ENCODE data around the gene FAM89B. TPM values are rescaled to one million over a fixed set of nuclear protein-coding genes. Genes with fewer than 3 reads are reported as not detected.
A peak's percentile ranks its signal among the peaks of the same experiment; 100 is the strongest.

The FAM89B gene
- total RNA-seq, 3 donors from 2014 or later, result 26.4 to 61.2 (median 28.5) TPM

DNA sequence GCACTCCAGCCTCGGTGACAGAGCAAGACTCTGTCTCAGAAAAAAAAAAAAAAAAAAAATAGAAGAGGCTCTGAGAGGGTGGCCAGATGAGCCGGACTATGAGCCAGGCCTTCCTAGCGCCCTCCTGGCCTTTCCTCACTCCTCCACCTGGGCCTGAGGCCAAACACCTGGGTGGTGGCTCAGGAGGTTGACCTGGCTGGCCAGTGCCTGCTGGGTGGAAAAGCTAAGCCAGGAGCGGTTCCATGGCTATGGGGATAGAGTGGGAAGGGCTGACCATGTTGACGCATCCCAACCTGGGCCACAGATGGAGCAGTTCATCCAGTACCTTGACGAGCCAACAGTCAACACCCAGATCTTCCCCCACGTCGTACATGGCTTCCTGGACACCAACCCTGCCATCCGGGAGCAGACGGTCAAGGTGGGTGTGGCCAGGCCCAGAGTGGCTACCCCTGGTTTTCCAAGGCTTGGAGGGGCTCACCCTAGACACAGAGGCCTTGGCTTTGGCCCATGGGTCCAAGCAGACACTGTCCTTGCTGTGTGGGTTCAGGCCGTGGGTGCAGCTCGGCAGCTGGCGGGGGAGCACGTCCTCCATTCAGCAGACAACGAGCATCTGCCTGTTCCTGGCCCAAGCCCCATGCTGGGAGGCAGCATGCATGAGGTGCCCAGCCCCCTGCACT lies 39.8 kb upstream of the FAM89B start:
- Histone ChIP-seq H3K36me3 (ENCODE audit: low read depth) (peaks cover 12% of the 10 kb centered on the region), H3K4me1 (ENCODE audit: low read depth) (no peaks in the 10 kb centered on the region), H3K4me3 (no peak overlapping the region), H3K9me3 (no peaks in the 10 kb centered on the region)
- ATAC-seq (no peak), DNase-seq (no peak)
- intact Hi-C loops (cut with DNase I, micrococcal nuclease), result loop anchor here in 1 of 2 donors (10.0 kb wide), 1 partner anchor 62 kb away; the partner anchor contains the start of gene KCNK7
- TF ChIP-seq CTCF (IDR thresholded peaks at IDR 0.05), result no peak

DNA sequence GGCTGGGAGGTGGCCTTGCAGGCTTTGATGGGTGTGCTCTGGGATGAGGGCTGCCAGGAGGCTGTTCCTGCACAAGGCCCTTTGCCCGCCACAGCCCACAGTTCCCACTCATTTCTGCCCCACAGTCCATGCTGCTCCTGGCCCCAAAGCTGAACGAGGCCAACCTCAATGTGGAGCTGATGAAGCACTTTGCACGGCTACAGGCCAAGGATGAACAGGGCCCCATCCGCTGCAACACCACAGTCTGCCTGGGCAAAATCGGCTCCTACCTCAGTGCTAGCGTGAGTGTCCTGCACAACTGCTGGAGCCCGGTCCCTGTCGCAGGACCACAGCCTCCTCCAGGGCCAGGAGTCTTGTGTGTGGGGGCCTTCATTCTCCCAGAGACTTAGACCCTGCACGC lies 37.2 kb upstream of the FAM89B start:
- Histone ChIP-seq H3K4me3 (no peak overlapping the region), H3K36me3 (ENCODE audit: low read depth) (peaks cover 12% of the 10 kb centered on the region), H3K4me1 (ENCODE audit: low read depth) (peaks cover 8% of the 10 kb centered on the region), H3K9me3 (no peaks in the 10 kb centered on the region)
- TF ChIP-seq CTCF (IDR thresholded peaks at IDR 0.05), result no peak
- ATAC-seq, result no peak
- intact Hi-C loops (cut with DNase I, micrococcal nuclease), result loop anchor here in 1 of 2 donors (10.0 kb wide), 1 partner anchor 60 kb away; the partner anchor contains the start of gene KCNK7
- DNase-seq, result no peak

GRCh38 chr11:65536412-65537295 lies 35.7 kb upstream of the FAM89B start:
- no peak for DNase-seq
- ATAC-seq, result no peak
- Histone ChIP-seq H3K4me1 (ENCODE audit: low read depth) (peaks cover 17% of the 10 kb centered on the region), H3K4me3 (no peak overlapping the region), H3K36me3 (ENCODE audit: low read depth) (peaks cover 4% of the 10 kb centered on the region), H3K9me3 (no peaks in the 10 kb centered on the region)
- intact Hi-C loops (cut with DNase I, micrococcal nuclease), result loop anchor here in 1 of 2 donors (10.0 kb wide), 1 partner anchor 58 kb away; the partner anchor contains the start of gene KCNK7
- no peak for TF ChIP-seq CTCF (IDR thresholded peaks at IDR 0.05)

DNA sequence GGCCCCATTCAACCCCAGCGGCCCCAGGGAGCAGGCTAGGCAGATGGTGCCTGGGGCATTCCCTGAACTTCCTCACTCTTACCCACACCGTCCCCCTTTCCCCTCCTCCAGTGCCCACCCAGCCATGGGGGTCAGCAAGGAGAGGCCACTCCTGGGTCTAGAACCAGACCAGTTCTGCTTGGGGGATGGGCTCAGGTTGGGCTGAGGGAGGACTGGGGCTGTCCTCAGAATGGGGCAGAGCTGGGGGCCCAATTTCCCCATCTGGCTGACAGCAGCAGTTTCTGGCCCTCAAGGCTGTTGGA lies 35.1 kb upstream of the FAM89B start:
- H3K4me1 ChIP-seq (ENCODE audit: low read depth), result peaks cover 17% of the 10 kb centered on the region
- no peak for DNase-seq
- no peak for ATAC-seq
- intact Hi-C loops (cut with DNase I, micrococcal nuclease), result loop anchor here in 1 of 2 donors (10.0 kb wide), 1 partner anchor 58 kb away; the partner anchor contains the start of gene KCNK7
- peaks cover 4% of the 10 kb centered on the region for H3K36me3 ChIP-seq (ENCODE audit: low read depth)
- H3K9me3 ChIP-seq, result no peaks in the 10 kb centered on the region
- no peak overlapping the region for H3K4me3 ChIP-seq
- no peak for TF ChIP-seq CTCF (IDR thresholded peaks at IDR 0.05)

- Histone ChIP-seq H3K36me3 (ENCODE audit: low read depth) (peaks cover under 1% of the 10 kb centered on the region), H3K4me1 (ENCODE audit: low read depth) (peaks cover 17% of the 10 kb centered on the region), H3K9me3 (no peaks in the 10 kb centered on the region), H3K4me3 (no peak overlapping the region)
- no peak for ATAC-seq
- peak in 1 of 3 donors; percentile 56 for DNase-seq
- no peak for TF ChIP-seq CTCF (IDR thresholded peaks at IDR 0.05)
- intact Hi-C loops (cut with DNase I, micrococcal nuclease), result loop anchor here in 1 of 2 donors (10.0 kb wide), 1 partner anchor 57 kb away; the partner anchor contains the start of gene KCNK7
These were observed 34.6 kb upstream of the FAM89B start for GRCh38 chr11:65537620-65538231.

Measured in mucosa of descending colon (tissue), 3 donors.